Hematopoietic multipotent progenitor cell treated with erythropoietin and hydrocortisone succinate and interleukin-3 and kit ligand, for 4 days (in vitro differentiated cells): ENCODE results near the gene CPT1A.
A peak's percentile ranks its signal among the peaks of the same experiment; 100 is the strongest.

Experiments used
- DNase-seq: peaks from one replicate; pipeline ENCODE4 v3.0.0-alpha.2; 2015

CPT1A gene

GRCh38 chr11:68750195-68751003 lies 91.3 kb downstream of the CPT1A start:
- DNase-seq: peak; percentile 57

GRCh38 chr11:68749229-68750123 lies 92.2 kb downstream of the CPT1A start:
- no peak for DNase-seq

- DNase-seq: no peak
Measured at GRCh38 chr11:68748061-68748460, 93.7 kb downstream of the CPT1A start.

GRCh38 chr11:68743539-68743938 lies 98.2 kb downstream of the CPT1A start:
- no peak for DNase-seq

GRCh38 chr11:68741463-68741862 lies 100.3 kb downstream of the CPT1A start:
- DNase-seq: no peak

GRCh38 chr11:68735646-68736045 lies 106.1 kb downstream of the CPT1A start:
- no peak for DNase-seq

GRCh38 chr11:68735125-68735524 lies 106.6 kb downstream of the CPT1A start:
- DNase-seq: no peak

GRCh38 chr11:68734111-68734510 lies 107.6 kb downstream of the CPT1A start:
- no peak for DNase-seq

GRCh38 chr11:68727783-68728182 lies 113.9 kb downstream of the CPT1A start:
- DNase-seq: peak; percentile 47

- peak; percentile 48 for DNase-seq
Measured at GRCh38 chr11:68724293-68724692, 117.4 kb downstream of the CPT1A start.

GRCh38 chr11:68722143-68722542 lies 119.6 kb downstream of the CPT1A start:
- no peak for DNase-seq

- DNase-seq: no peak
Measured at GRCh38 chr11:68721075-68721474, 120.6 kb downstream of the CPT1A start.

GRCh38 chr11:68715456-68716122 lies 126.1 kb downstream of the CPT1A start:
- DNase-seq: no peak

GRCh38 chr11:68714060-68714856 lies 127.5 kb downstream of the CPT1A start:
- no peak for DNase-seq

GRCh38 chr11:68711114-68711513 lies 130.6 kb downstream of the CPT1A start:
- DNase-seq: no peak

- no peak for DNase-seq
Measured at GRCh38 chr11:68710409-68710808, 131.3 kb downstream of the CPT1A start.

GRCh38 chr11:68709062-68709461 lies 132.7 kb downstream of the CPT1A start:
- DNase-seq: no peak

- no peak for DNase-seq
Measured at GRCh38 chr11:68707527-68707926, 134.2 kb downstream of the CPT1A start.

- no peak for DNase-seq
Measured at GRCh38 chr11:68704887-68705286, 136.8 kb downstream of the CPT1A start.
